Right lung (tissue), 10 donors: ENCODE results near the gene RABIF. TPM values are rescaled to one million over a fixed set of nuclear protein-coding genes. Genes with fewer than 3 reads are reported as not detected.
"Not testable (repeated sequence)": the region's sequence is repeated elsewhere in the genome, so short reads cannot be mapped to it uniquely, and the experiment has no call there.

Source experiments
- DNase-seq, 2 donors: peaks; one replicate each; pipeline ENCODE4 v3.0.0-alpha.2; 2013
- long read RNA-seq, 8 donors: transcript quantifications; one replicate each; lab custom pipeline, GENCODE V29; 2026
- polyA plus RNA-seq, 5 donors: library from polyadenylated mRNA; unstranded; fragments of 120-200 nt; gene quantifications; one replicate each; pipeline versions ENCODE4 v1.2.1 to v1.2.3, GENCODE V29; 2013; ENCODE audit warnings: inconsistent platforms in 1 of 5, low replicate concordance in 1 of 5; ENCODE audit not compliant: insufficient read length in 5 of 5, insufficient read depth in 1 of 5

Gene RABIF
- polyA plus RNA-seq, result 1 to 10 TPM; 7.3 to 9.7 (median 8.7) TPM
- long read RNA-seq, donor 1, transcript RABIF-201 (2 exons, 2,430 nt), result major isoform, 15 of 15 reads
- long read RNA-seq, donor 1, partial matches to known transcripts, result 0 of 15 reads
- long read RNA-seq, donor 1, other reads (novel, unspliced or antisense), result 0 of 15 reads
- long read RNA-seq, donor 2, transcript RABIF-201 (2 exons, 2,430 nt), result major isoform, 5 of 5 reads
- long read RNA-seq, donor 2, partial matches to known transcripts, result 0 of 5 reads
- long read RNA-seq, donor 2, other reads (novel, unspliced or antisense), result 0 of 5 reads
- long read RNA-seq, donor 3, transcript RABIF-201 (2 exons, 2,430 nt), result major isoform, 6 of 6 reads
- long read RNA-seq, donor 3, partial matches to known transcripts, result 0 of 6 reads
- long read RNA-seq, donor 3, other reads (novel, unspliced or antisense), result 0 of 6 reads
- long read RNA-seq, donor 4, transcript RABIF-201 (2 exons, 2,430 nt), result major isoform, 5 of 5 reads
- long read RNA-seq, donor 4, partial matches to known transcripts, result 0 of 5 reads
- long read RNA-seq, donor 4, other reads (novel, unspliced or antisense), result 0 of 5 reads
- long read RNA-seq, donor 5, transcript RABIF-201 (2 exons, 2,430 nt), result major isoform, 13 of 13 reads
- long read RNA-seq, donor 5, partial matches to known transcripts, result 0 of 13 reads
- long read RNA-seq, donor 5, other reads (novel, unspliced or antisense), result 0 of 13 reads
- long read RNA-seq, donor 6, transcript RABIF-201 (2 exons, 2,430 nt), result major isoform, 8 of 8 reads
- long read RNA-seq, donor 6, partial matches to known transcripts, result 0 of 8 reads
- long read RNA-seq, donor 6, other reads (novel, unspliced or antisense), result 0 of 8 reads
- long read RNA-seq, donor 7, transcript RABIF-201 (2 exons, 2,430 nt), result major isoform, 8 of 8 reads
- long read RNA-seq, donor 7, partial matches to known transcripts, result 0 of 8 reads
- long read RNA-seq, donor 7, other reads (novel, unspliced or antisense), result 0 of 8 reads
- long read RNA-seq, donor 8, result 0 reads

DNA sequence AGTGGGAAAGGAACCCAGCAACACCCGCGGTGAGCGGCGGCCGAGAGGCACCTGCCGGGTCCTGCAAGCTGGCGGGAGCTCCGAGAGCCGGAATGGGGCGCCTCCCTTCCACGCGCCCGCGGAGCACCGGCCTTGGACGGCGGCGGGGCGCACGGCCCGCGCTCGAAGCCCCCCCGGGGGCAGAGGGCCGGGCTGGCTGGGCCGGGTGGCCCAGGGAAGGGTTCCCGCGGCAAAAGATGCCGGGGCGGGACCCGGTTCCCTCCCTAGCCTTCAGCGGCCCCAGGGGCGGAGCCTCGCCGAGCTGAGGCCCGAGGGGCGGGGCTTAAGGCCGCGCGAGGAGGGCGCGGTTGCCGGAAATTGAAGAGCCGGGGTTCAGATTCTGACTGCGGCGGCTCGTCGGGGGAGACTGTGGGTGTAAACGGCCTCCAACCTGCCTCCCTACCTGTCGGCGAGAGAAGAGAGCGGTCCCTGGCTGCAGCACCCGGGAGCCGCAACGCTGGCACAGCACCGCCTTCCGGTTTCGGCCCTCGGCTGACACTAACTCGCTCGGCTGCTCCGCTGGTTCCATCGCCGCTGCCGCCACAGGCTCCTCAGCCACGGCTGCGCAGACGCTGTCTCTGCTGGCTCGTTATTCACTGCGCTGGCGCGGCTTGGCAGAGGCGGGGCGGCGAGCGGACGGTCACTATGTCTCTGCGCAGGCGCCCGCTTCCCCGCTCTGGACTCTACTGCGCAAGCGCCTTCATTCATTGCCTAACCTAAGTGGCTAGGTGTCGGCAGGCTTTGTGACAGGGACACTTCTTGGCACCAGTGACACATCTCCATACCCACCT, at the start of gene RABIF:
TSS of gene RABIF (minus strand) at position 619 of the 830 bp plus-strand sequence. CDS start at position 568, 51 bp downstream.
- peak; percentile 92 to 94 for DNase-seq

GRCh38 chr1:202938287-202938925, 49.5 kb upstream of the RABIF start:
- no peak for DNase-seq

DNA sequence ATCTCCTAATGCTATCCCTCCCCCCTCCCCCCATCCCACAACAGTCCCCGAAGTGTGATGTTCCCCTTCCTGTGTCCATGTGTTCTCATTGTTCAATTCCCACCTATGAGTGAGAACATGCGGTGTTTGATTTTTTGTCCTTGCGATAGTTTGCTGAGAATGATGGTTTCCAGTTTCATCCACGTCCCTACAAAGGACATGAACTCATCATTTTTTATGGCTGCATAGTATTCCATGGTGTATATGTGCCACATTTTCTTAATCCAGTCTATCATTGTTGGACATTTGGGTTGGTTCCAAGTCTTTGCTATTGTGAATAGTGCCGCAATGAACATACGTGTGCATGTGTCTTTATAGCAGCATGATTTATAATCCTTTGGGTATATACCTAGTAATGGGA, 47.5 kb upstream of the RABIF start:
- not testable (repeated sequence) for DNase-seq

GRCh38 chr1:202935844-202936243, 46.9 kb upstream of the RABIF start:
- no peak for DNase-seq

- no peak for DNase-seq
Observed at GRCh38 chr1:202934755-202935154, 45.8 kb upstream of the RABIF start.

DNA sequence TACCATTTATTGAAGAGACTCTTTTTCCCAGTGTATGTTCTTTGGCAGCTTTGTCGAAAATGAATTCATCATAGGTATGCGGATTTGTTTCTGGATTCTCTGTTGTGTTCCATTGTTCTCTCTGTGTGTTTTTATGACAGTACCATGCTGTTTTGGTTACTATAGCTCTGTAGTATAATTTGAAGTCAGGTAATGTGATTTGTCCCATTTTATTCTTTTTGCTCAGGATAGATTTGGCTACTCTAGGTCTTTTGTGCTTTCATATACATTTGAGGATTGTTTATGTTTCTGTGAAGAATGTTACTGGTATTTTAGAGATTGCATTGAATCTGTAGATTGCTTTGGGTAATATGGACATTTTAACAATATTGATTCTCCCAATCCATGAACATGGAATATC, 43.5 kb upstream of the RABIF start:
- no peak for DNase-seq

DNA sequence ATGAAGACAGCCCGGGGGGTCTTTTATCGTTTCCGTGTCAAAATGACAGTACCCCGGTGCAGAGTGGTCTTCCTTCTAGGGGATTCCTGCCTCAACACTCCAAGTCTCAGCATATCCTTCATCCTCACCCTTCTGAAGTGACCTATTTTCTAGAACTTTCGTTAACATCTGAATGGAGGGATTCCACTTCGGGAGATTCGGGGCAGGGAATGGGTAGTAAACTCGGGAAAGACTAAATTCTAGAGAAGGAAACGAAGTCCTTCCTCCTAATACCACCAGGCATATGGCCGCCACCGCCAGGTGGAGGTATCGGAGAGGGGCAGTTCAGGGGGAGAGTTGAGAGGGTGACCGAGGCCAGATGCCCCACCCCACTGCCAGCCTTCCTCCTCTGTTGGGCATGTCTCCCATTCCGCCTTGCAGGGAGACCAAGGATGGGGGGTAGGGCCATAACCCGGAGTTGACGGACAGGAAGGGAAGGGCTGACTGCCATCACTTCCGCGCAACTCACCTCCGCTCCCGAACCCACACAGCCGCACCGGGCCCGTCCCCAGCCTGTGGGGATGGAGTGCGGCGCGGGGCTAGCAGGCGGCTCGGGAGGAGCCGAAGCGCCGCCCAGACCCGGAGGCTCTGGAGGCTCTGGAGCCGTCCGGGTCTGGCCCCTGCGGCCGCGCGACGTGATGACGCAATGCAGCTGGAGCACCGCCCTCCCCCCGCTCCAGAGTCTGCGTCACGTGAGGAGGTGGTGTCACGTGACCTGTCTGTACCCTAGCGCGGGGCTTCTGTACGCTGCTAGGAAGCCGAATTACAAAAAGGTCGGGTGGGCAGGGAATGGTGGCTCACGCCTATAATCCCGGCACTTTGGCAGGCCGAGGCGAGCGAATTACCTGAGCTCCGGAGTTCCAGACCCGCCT, 37.9 kb upstream of the RABIF start, which contains the start of gene KLHL12:
TSS of gene KLHL12 (minus strand) at position 654 of the 911 bp plus-strand sequence. CDS start 2,072 bp downstream, outside the sequence.
- peak; percentile 97 for DNase-seq

DNA sequence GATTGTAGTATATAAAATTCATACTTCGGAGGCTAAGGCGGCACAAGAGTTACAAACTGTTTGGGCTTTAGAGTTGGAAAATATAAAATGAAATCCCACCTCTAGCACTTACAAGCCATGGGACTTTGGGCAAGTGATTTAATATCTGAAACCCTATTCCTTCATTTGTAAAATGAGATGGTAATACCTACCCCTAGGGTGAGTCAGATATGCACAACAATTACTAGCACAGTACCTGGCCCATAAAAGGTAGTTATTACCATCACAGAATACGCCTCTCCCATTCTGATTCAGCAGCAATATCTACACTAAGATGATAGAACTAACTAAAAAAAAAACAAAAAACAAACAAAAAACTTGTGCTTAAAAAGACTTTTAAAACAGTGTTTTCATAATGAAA, 34.6 kb upstream of the RABIF start:
- DNase-seq, result no peak

DNA sequence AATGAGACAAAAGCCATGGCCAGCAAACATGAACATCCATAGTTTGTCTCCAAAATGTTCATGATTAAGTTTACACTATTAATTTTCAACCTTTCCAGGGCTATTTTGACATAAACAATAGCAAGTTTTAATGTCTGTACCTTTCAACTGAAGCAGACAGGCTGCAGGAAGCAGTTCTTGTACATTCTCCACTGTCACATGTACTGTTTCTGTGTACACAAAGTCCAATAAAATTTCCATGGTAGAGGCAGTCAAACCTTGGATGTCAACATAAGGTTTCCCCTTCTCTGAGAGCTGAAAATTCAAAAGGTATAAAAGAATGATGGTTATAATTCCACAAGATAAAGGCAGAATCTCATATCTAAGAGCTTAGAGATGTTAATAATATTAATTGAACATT, 30.7 kb upstream of the RABIF start:
- no peak for DNase-seq

GRCh38 chr1:202915146-202915545, 26.2 kb upstream of the RABIF start:
- DNase-seq, result no peak

DNA sequence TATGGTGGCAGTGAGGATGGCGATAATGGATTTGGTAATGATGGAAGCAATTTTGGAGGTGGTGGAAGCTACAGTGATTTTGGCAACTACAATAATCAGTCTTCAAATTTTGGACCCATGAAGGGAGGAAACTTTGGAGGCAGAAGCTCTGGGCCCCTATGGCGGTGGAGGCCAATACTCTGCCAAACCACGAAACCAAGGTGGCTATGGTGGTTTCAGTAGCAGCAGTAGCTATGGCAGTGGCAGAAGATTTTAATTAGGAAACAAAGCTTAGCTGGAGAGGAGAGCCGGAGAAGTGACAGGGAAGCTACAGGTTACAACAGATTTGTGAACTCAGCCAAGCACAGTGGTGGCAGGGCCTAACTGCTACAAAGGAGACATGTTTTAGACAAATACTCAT, 23.5 kb upstream of the RABIF start:
- not testable (repeated sequence) for DNase-seq

- DNase-seq, result no peak
Observed at GRCh38 chr1:202909494-202909893, 20.5 kb upstream of the RABIF start.

- no peak for DNase-seq
Observed at GRCh38 chr1:202908998-202909397, 20.0 kb upstream of the RABIF start.

GRCh38 chr1:202905331-202905730, 16.4 kb upstream of the RABIF start:
- DNase-seq, result no peak

DNA sequence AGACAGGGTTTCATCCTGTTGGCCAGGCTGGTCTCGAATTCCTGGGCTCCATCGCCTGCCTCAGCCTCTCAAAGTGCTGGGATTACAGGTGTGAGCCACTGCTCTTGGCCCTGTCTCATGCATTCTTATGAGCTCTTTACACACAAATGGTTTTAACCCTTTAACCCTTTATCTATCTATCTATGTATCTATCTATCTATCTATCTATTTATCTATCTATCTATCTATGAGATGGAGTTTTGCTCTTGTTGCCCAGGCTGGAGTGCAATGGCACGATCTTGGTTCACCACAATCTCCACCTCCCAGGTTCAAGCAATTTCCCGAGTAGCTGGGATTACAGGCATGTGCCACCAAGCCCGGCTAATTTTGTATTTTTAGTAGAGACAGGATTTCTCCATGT, 14.9 kb upstream of the RABIF start:
- not testable (repeated sequence) for DNase-seq

DNA sequence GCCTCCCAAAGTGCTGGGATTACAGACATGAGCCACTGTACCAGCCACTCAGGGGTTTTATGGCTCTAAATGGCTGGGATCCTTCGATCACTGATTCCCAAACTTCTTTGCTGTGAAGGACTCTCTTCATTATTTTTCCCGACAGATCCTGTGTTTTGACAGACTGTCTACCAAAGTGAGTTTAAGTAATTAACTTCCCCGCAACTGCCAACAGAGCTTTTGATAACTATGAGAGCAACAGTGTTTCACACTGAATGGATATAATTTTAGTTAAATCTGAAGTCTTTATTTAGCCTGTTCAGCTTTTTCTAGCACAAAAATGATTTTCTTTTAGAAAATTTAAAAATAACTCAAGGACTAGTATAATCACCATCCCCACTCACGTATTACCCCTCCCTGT, 12.6 kb upstream of the RABIF start:
- no peak for DNase-seq

GRCh38 chr1:202892501-202892900, 3.6 kb upstream of the RABIF start:
- no peak for DNase-seq

GRCh38 chr1:202890392-202890791, 1.4 kb upstream of the RABIF start:
- DNase-seq, result no peak

- no peak for DNase-seq
Observed at GRCh38 chr1:202888221-202888530, 773 bp downstream of the RABIF start.

DNA sequence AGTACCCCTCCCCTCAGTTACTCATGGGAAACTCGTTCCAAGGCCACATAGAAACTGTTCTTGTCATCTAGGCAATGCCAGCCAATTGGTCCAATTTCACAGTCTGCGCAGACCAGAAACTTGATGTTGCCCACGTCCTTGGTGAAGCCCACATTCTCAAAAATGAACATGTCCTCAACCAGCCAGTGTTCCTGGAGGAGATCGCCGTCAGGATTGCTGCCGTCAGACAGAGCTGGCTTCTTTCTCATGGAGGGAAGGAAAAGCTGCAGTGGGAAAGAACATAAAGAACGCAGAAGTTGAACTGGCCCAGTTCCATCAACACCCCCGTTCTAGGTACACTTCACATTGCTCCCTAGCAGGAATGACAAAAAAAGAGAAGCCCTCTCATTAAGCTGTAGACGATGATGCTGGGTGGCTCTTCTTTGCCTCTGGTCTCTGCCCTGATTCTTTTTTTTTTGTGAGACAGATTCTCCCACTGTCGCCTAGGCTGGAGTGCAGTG, 7.9 kb downstream of the RABIF start:
- no peak for DNase-seq
